ENCODE data around the gene TPGS1. TPM values are rescaled to one million over a fixed set of nuclear protein-coding genes. Genes with fewer than 3 reads are reported as not detected.

The TPGS1 gene
- total and polyA plus RNA-seq, 3 donors from 2014 or later = 5.4 to 104 (median 98.5) TPM

DNA sequence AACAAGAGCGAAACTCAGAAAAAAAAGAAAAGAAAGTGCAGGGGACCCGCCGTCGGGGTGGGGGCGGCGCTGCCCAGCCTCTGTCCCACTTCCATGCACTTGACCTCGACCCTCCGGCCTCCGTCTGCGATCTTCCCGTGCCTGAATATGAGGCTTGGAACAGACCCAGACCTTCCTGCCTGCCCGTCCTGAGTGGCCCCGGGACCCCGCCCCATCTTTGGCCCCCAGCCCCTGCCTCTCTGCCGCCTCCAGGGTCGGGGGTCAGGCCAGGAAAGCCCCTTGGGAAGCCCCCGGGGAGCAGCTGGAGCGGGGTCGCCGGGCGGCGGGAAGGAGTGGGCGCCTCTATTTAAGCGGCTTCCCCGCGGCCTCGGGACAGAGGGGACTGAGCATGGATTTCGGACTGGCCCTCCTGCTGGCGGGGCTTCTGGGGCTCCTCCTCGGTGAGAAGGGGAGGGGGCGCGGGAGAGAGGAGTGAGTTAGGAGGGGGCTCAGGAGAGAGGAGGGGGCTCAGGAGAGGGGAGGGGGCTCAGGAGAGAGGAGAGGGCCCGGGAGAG, 11.1 kb upstream of the TPGS1 start, which contains the start of gene MADCAM1:
MADCAM1 (plus strand) TSS at position 375 of the 554 bp plus-strand sequence; CDS start at position 389, 14 bp downstream.
- H3K4me1 ChIP-seq = peaks cover 12% of the 10 kb centered on the region
- no peak for DNase-seq
- intact Hi-C loops (cut with DNase I; ENCODE audit: low total_unique reads) = no loop called here
- H3K4me3 ChIP-seq = no peak within 1 kb of the TSS
- H3K27me3 ChIP-seq = no peaks in the 10 kb centered on the region
- H3K36me3 ChIP-seq (ENCODE audit: low read depth, missing control alignments) = no peaks in the 10 kb centered on the region
- H3K9me3 ChIP-seq = no peaks in the 10 kb centered on the region
- no peak within 1 kb of the TSS for H3K27ac ChIP-seq
- 2 to 5% methylated on average over 25 to 30 of the region's 33 CpGs for WGBS, 2 donors
- TF ChIP-seq POLR2A (IDR thresholded peaks at IDR 0.05) (no peak), CTCF (IDR thresholded peaks at IDR 0.05) (no peak)

DNA sequence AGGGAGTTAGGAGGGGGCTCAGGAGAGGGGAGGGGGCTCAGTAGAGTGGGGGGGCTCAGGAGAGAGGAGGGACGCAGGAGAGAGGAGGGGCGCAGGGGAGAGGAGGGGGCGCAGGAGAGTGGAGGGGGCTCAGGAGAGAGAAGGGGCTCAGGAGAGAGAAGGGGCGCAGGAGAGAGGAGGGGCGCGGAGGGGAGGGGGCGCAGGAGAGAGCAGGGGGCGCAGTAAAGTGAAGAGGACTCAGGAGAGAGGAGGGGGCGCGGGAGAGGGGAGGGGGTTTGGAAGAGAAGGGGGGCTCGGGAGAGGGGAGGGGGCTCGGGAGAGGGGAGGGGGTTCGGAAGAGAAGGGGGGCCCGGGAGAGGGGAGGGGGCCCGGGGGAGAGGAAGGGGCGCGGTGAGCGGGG, 10.3 kb upstream of the TPGS1 start:
- H3K27me3 ChIP-seq = no peaks in the 10 kb centered on the region
- DNase-seq = no peak
- H3K27ac ChIP-seq = no peak overlapping the region
- TF ChIP-seq CTCF (IDR thresholded peaks at IDR 0.05) = no peak
- no peak overlapping the region for H3K4me3 ChIP-seq
- 6 to 8% methylated on average over 3 to 8 of the region's 18 CpGs for WGBS, 2 donors
- no peaks in the 10 kb centered on the region for H3K36me3 ChIP-seq (ENCODE audit: low read depth, missing control alignments)
- intact Hi-C loops (cut with DNase I; ENCODE audit: low total_unique reads) = no loop called here
- peaks cover 12% of the 10 kb centered on the region for H3K4me1 ChIP-seq
- no peaks in the 10 kb centered on the region for H3K9me3 ChIP-seq

GRCh38 chr19:497491-497868, 9.8 kb upstream of the TPGS1 start:
- H3K4me1 ChIP-seq = peaks cover 12% of the 10 kb centered on the region
- H3K9me3 ChIP-seq = no peaks in the 10 kb centered on the region
- TF ChIP-seq POLR2A (IDR thresholded peaks at IDR 0.05) (no peak), CTCF (IDR thresholded peaks at IDR 0.05) (no peak)
- WGBS, 2 donors = 1 to 2% methylated on average over 16 to 28 of the region's 36 CpGs
- H3K36me3 ChIP-seq (ENCODE audit: low read depth, missing control alignments) = no peaks in the 10 kb centered on the region
- DNase-seq = no peak
- peak overlapping the region in 1 of 2 donors; percentile 5 for H3K4me3 ChIP-seq
- no peaks in the 10 kb centered on the region for H3K27me3 ChIP-seq
- no peak overlapping the region for H3K27ac ChIP-seq
- intact Hi-C loops (cut with DNase I; ENCODE audit: low total_unique reads) = no loop called here

DNA sequence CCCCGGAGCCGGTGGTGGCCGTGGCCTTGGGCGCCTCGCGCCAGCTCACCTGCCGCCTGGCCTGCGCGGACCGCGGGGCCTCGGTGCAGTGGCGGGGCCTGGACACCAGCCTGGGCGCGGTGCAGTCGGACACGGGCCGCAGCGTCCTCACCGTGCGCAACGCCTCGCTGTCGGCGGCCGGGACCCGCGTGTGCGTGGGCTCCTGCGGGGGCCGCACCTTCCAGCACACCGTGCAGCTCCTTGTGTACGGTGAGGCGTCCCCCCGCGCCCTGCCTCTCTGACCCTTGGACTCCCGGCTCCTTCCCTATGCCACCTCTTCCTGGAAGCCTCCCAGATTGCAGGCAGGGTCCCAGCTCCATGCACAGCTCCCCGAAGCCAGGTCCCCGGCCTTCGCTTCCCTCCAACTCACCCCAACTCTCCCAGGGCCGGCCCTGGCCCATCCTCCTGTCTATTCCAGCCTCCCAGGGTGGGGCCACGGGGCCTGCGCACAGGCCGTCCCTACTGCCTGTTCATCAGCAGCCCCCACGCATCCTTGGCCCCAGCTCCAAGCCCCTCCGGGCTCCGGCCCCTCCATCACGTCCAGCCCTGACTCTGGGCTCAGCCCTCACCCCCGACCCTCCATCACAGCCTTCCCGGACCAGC, 9.3 kb upstream of the TPGS1 start:
- WGBS, 2 donors = 4% methylated on average over 14 to 42 of the region's 50 CpGs
- no peaks in the 10 kb centered on the region for H3K27me3 ChIP-seq
- no peak overlapping the region for H3K27ac ChIP-seq
- H3K9me3 ChIP-seq = no peaks in the 10 kb centered on the region
- no peak for DNase-seq
- no peaks in the 10 kb centered on the region for H3K36me3 ChIP-seq (ENCODE audit: low read depth, missing control alignments)
- peaks cover 12% of the 10 kb centered on the region for H3K4me1 ChIP-seq
- H3K4me3 ChIP-seq = peak overlapping the region in 1 of 2 donors; percentile 5
- TF ChIP-seq CTCF (IDR thresholded peaks at IDR 0.05) (no peak), POLR2A (IDR thresholded peaks at IDR 0.05) (no peak)
- intact Hi-C loops (cut with DNase I; ENCODE audit: low total_unique reads) = no loop called here

DNA sequence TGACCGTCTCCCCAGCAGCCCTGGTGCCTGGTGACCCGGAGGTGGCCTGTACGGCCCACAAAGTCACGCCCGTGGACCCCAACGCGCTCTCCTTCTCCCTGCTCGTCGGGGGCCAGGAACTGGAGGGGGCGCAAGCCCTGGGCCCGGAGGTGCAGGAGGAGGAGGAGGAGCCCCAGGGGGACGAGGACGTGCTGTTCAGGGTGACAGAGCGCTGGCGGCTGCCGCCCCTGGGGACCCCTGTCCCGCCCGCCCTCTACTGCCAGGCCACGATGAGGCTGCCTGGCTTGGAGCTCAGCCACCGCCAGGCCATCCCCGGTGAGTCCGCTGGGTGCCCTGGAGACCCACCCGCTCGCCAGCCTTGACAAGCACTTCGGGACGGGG, 8.8 kb upstream of the TPGS1 start:
- Histone ChIP-seq H3K4me1 (peaks cover 12% of the 10 kb centered on the region), H3K27ac (no peak overlapping the region), H3K36me3 (ENCODE audit: low read depth, missing control alignments) (no peaks in the 10 kb centered on the region), H3K9me3 (no peaks in the 10 kb centered on the region), H3K27me3 (no peaks in the 10 kb centered on the region), H3K4me3 (no peak overlapping the region)
- 2 to 4% methylated on average over 10 to 24 of the region's 26 CpGs for WGBS, 2 donors
- intact Hi-C loops (cut with DNase I; ENCODE audit: low total_unique reads) = no loop called here
- TF ChIP-seq POLR2A (IDR thresholded peaks at IDR 0.05) = no peak
- TF ChIP-seq CTCF (IDR thresholded peaks at IDR 0.05) = no peak
- DNase-seq = no peak

Data from testis (tissue), 3 donors.